NCI-H2196 treated with DMSO at 0.1 percent for 48 hours (cell line): ENCODE measurements around the gene CRABP2.

Experiments used
- DNase-seq: peaks from one replicate; lab custom pipeline; 2025; ENCODE audit not compliant: unreplicated experiment; lab: John Stamatoyannopoulos, UW

CRABP2 gene

DNA sequence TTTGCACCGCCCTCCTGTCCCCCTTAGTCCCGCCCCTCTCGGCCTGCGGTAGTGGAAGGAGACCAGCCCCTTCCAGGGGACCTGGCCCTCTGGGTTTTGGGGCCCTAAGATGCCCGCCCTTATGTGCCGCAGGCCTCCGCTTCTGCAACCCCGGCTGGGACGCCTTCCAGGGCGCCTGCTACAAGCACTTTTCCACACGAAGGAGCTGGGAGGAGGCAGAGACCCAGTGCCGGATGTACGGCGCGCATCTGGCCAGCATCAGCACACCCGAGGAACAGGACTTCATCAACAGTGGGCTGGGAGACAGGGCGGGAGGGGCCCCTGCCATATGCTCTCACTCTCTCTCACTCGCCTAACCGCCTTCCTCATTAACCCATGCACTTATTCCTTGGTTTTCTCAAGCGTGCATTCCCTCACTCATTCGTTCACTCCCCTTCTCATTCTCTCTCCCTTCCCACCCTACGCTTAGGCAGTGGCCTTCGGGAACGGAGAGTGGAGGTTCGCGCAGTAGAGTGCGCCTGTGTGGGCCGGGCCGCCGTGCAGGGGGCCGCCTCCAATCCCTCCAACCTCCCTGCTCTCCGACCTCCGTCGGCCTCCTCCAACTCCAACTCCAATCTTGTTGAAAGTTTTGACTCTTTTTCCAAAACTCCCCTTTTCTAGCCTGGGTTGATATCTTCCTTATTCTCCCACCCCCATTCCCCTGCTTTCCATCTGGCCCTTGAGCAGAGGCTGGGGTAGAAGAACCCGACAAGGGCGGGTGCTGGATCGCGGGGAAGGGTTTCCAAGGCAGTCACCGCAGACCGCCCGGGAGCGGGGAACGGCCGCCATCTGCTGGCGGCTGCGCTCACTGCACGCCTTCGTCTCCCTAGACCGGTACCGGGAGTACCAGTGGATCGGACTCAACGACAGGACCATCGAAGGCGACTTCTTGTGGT lies 48.3 kb downstream of the CRABP2 start:
- peak; percentile 52 for DNase-seq

DNA sequence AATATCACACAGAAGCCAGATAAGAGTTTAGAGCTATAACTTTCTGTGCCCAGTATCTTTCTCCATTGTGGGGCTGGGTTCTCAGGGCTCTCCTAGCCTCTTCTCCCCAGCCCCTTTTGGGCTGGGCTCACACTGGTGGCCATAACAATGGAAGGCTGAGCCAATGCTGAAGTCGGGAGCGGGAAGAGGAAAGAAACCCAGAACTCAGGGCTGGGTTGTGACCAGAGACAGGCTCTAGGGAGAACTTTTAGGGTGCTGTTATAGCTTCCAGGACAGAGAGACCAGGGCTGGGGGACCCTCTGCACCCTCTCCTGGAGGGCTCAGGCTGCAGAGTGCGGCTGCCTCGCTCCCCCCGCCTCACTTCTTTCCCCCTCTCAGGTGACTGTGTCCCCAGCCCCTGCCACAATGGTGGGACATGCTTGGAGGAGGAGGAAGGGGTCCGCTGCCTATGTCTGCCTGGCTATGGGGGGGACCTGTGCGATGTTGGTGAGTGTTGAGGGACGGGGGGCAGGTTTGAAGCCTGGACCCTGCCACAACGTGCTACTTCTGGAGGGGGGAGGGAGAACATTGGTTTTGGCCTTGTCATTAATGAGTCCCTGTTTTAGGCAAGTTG lies 49.4 kb downstream of the CRABP2 start:
- no peak for DNase-seq

GRCh38 chr1:156655151-156655903 lies 50.1 kb downstream of the CRABP2 start:
- DNase-seq: peak; percentile 33

- no peak for DNase-seq
These were observed 50.7 kb downstream of the CRABP2 start for GRCh38 chr1:156654700-156655099.

DNA sequence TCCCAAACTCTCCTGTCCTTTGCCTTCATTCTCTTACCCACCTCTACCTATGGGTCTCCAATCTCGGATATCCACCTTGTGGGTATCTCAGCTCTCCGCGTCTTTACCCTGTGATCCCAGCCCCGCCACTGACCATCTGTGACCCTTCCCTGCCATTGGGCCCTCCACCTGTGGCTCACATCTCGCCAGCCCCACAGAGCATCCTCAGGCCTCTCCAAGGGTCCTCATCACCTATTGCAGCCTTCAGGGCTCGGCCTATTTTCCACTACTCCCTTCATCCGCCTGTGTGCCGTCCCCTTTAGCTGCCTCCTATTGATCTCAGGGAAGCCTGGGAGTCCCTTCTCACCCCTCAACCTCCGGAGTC lies 52.4 kb downstream of the CRABP2 start:
- DNase-seq: no peak

DNA sequence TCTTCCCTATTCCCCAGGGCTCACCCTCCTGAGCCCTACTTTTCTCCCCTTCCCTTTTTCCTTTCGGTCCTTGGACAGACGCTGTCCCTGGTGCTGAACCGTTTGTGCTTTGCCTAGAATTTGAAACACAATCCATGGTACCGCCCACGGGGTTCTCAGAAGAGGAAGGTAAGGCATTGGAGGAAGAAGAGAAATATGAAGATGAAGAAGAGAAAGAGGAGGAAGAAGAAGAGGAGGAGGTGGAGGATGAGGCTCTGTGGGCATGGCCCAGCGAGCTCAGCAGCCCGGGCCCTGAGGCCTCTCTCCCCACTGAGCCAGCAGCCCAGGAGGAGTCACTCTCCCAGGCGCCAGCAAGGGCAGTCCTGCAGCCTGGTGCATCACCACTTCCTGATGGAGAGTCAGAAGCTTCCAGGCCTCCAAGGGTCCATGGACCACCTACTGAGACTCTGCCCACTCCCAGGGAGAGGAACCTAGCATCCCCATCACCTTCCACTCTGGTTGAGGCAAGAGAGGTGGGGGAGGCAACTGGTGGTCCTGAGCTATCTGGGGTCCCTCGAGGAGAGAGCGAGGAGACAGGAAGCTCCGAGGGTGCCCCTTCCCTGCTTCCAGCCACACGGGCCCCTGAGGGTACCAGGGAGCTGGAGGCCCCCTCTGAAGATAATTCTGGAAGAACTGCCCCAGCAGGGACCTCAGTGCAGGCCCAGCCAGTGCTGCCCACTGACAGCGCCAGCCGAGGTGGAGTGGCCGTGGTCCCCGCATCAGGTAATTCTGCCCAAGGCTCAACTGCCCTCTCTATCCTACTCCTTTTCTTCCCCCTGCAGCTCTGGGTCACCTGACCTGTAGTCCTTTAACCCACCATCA lies 53.0 kb downstream of the CRABP2 start:
- no peak for DNase-seq
